DMS153 (cell line): ENCODE results near the gene PRELID2.
"Not testable (repeated sequence)": the region's sequence is repeated elsewhere in the genome, so short reads cannot be mapped to it uniquely, and the experiment has no call there.

ENCODE experiments used
- DNase-seq: peaks from one replicate; lab custom pipeline; 2025; lab: John Stamatoyannopoulos, UW

Gene PRELID2

DNA sequence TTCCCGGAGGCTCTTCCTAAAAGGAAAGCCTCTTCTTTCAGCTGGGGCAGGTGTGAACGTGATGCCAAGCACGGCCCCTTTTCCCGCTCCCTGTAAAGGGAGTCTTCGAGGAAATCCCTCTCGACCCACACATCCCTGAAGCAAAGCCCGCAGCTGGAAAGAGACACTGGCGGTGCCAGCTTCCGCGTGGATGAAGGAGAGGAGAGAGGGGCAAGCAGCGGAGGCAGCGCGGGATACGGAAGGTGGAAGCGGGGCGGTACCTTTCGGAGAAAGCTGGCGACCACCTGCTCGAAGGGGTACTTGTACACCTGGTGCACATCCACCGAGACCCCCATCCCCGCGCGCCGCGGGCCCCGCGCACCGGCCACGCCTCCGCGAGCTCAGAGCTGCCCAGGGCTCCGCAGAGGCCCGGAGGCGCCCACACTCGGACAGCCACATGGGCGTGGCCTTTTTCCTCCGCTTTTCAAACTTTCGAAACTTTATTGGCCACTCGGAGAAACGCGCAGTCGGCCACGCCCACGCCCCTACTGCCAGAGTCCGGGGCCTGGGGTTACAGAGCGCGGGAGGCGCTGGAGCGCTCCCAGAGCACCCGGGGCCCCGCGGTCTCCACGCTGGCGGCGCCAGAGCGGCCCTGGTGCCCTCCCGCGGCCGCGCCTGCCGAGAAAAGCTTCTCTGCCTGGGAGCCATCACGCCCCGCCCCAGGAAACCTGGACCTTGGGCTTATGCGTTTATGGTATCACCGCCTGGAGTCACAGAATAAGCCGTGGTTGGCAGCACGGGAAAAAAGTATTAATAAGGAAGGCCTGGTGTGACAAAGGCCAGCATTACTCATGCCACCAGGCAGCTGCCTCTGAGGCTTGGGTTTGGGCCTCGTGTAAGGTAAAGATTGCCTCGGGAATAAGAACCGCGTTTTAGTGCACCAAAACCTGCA is at the start of gene PRELID2:
TSS of gene PRELID2 (minus strand) at position 426 of the 931 bp plus-strand sequence. CDS start at position 335, 91 bp downstream.
- peak; percentile 52 for DNase-seq

DNA sequence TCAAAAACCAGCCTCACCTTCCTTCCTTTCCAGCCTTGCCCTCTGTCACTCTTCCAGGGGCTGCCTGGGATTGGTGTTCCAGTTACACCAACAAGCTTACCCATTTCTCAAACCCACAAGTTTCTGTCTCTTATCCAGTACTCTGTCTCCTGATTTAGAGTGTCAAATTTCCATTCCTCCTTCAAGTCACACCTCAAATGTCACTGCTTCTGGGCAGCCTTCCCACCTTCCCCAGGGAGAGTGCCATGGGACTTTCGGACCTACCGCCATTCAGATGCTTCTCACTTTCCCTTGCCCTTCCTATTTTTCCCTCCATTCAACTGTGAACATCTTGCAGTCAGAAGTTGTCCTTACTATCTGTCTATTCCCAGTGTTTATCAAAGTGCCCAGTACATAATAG is 39.6 kb upstream of the PRELID2 start:
- no peak for DNase-seq

DNA sequence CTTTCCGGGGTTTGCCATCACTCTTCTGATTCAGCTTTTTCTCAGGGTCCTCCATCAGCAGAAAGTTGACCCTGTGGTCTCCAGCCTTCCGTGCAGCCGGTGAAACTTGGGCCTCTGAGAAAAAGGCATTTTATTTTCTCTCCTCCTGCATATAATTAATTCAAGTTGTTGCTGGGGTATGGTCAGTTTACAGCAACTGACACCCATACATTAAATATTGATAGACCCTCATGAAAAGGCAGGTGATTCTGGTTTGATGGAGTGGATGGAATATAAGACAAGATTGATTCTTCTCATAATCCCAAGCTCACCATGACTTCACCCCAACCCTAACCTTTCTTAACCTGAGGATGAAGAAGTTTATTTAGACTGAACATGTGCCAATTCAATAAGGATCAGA is 37.8 kb upstream of the PRELID2 start, which contains the start of gene GRXCR2:
TSS of gene GRXCR2 (minus strand) at position 101 of the 400 bp plus-strand sequence. CDS start at position 55, 46 bp downstream.
- DNase-seq: no peak

DNA sequence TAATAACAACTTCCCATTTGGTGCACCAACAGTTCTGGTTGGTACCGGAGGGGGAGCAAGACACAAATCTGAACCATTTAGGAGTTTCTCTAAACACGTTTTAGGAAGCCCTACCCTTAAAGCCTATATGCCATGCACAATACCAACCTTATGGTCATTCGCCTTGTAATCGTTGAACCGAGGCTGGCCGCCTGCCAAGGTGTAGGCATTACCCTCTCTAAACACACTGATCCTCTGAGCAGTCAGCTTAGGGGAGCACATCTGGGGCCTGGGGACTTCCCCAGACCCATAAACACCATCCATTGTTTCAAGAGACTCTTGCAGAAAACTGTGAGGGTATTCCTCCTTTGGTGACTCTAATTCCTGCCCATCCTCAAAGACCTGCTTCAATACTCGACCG is 37.3 kb upstream of the PRELID2 start:
- no peak for DNase-seq

DNA sequence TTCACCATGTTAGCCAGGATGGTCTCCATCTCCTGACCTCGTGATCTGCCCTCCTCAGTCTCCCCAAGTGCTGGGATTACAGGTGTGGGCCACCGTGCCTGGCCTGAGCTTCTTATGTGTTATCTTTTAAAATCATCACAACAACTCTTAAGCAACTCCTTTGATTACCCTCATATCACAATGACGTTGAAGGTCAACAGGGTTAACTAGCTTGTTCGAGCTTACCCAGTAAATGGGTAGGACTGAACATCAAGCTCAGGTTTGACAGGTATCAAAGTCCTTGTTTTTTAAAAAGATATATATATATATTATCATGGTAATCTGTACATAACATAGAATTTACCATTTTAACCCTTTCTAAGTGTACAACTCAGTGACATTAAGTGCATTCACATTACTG is 34.6 kb upstream of the PRELID2 start:
- DNase-seq: no peak

DNA sequence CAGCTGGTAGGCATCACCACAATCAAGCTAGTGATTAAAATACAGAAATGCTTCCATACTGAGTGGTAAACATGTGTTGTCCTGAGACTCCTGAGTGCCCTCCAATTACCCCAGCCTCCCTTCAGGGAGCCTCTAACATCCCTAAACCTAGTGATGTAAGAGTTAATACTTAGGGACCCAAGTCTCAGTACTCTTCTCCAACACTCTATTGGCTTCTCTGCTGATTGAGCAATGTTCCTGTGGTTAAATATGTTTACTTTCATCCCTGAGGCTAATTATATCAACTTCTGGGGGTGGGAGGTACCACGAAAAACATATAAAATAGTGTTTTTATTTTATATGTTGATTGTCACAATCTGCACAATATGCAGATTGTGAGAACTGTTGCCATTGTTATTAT is 32.7 kb upstream of the PRELID2 start:
- no peak for DNase-seq

DNA sequence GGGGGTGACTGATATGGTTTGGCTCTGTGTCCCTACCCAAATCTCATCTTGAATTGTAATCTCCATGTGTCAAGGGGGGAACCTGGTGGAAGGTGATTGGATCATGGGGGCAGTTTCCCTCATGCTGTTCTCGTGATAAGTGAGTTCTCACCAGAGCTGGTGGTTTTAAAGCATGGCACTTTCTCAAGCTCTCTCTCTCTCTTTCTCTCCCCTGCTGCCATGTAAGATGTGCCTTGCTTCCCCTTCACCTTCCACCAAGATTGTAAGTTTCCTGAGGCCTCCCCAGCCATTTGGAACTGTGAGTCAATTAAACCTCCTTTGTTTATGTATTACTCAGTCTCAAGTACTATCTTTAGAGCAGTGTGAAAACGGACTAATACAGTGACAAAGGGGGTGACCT is 29.3 kb upstream of the PRELID2 start:
- DNase-seq: not testable (repeated sequence)

DNA sequence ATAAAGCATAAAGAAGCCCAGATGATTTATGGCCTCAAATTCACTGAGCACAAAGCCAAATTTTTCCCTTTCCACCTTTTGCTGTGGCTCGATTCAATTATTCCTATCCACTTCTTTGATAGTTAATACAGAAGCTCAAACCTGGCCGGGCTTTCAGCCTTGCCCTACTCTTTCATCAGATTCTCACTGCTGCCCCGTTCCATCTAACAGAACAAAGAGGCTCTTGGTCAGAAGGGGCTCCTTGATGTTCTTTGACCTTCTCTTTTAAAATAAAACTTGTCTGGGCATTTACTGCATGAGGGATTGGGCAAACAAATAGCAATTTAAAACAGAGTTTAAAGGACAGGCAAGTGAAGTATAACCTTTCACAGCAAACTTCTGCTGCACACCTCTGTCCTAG is 27.9 kb upstream of the PRELID2 start:
- no peak for DNase-seq

DNA sequence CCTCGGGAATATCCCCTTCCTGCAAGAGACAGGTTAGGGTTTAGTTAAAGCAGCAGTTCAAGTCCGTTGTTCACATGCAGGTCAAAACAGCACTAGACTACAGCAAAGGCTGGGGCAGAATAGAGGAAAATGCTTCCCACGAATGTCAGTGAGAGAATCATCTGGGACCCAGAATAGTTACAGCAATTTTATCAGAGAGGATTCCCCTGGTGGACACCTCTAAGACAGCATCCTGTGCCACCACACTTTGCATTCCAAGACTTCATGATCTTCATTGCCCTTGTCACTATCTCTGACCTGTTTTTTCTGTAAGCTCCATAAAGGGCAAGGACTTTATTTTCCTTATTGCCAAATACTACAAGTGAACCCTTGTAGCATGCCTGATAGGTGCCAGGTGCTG is 24.8 kb upstream of the PRELID2 start:
- DNase-seq: no peak

DNA sequence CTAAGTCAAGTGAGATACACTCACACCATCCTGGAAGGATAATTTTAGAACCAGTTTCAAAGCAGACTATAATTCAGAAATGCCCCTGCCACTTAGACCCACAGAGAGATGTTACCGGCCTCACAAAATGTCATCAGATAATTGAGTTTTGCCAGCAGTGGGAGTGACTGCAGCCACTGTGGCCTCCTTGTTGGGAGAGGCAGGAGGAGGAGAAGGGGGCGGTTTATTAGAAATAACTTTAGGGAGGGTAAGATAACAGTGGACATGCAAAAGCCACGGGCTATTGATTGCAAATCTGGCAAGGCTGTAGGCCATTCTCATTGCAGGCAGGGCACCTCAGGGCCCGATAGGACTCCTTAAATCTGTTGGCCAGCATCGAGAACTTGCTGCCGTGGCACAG is 24.3 kb upstream of the PRELID2 start:
- no peak for DNase-seq

DNA sequence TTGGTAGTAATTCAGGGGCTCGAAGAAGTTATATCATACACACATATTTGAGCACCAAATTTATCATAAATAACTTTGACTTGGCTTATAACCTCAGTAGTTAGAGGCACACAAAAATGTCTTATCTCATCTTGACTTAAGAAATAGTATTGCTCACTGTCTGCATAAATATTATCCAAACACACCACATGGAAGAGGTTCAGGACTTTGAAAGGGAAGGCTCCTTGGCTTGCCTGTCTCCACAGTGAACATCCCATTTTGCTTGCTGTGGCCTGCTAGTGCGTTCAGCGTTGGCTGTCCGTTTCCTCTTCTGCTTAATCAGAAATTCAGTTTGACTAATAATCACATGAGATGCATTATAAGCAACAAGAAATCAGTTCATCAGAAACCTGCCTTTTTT is 23.8 kb upstream of the PRELID2 start:
- DNase-seq: no peak

DNA sequence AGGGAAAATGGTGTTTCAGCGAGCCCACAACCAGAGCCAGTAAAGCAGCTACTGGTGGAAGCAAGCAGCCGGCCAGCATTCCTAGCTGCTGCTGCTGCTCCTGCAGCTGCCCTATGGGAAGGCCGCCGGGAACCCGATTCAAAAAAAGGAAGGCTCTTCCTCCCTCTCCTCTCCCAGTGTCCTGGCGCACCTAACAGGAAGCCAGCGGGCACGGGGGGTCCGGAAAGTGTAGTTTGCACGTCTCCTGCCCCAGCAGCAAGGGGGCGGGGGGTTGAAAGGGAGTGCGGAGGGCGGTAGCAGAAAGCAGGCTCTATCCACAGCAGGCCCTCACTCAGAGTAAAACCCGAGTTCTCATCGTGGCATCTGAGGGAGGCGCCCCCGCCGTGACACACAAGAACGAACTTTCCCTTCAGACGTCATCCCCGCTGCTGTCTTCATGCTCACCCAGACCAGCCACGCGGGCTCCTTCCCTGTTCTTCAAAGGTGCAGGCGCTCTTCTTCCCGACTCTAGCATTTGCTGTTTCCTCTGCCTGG is 21.2 kb upstream of the PRELID2 start:
- DNase-seq: no peak

DNA sequence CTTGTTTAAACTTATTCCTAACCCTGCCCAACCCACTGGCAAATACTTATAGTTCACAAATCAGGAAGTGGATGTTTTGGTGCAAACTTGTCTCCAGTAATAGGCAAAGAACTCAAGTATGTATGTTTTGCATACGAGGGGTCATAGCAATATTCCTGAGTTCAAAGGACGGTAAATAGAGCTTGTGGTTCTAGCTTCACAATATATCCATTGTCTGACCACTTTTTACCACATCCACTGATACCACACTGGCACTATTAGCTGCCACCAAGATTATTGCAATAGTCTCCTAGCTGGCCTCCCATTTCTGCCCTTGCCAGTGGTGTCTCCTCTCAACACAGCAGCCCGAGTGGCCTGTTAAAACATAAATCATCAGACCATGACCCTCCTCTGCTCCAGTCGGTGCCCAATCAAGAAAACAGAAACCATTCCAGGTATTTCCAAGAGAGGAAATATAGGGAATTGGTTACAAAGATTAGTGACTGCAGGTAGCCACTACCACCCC is 20.7 kb upstream of the PRELID2 start:
- peak; percentile 25 for DNase-seq

DNA sequence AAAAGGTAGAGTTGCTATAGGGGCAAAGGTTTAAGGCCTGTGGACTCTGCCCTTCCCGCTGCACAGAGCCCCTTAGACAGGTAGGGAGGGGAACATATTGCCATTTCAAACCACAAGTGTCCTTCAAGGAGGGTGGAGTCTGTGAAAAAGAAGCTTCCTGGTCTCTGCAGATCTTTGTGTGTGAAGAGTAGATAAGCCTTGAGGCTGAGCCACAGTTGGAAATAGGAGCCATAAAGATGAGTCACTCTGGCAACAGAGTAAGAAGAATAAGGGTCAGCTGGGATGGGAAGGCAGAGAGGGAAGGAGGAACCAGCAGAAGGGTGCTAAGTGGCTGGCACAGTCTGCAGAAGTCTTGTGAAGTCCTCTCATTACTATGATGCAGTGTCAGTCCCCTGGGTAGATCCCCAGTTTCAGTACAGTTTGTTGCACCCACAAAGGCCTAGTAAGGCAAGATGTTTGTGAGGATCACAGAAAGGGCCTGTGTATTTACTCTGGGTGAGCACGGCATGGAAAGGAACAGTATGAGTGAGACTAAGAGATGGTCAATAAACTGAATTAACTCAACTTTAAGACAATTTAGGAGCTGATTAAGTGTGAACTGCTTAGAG is 19.6 kb upstream of the PRELID2 start:
- DNase-seq: no peak

DNA sequence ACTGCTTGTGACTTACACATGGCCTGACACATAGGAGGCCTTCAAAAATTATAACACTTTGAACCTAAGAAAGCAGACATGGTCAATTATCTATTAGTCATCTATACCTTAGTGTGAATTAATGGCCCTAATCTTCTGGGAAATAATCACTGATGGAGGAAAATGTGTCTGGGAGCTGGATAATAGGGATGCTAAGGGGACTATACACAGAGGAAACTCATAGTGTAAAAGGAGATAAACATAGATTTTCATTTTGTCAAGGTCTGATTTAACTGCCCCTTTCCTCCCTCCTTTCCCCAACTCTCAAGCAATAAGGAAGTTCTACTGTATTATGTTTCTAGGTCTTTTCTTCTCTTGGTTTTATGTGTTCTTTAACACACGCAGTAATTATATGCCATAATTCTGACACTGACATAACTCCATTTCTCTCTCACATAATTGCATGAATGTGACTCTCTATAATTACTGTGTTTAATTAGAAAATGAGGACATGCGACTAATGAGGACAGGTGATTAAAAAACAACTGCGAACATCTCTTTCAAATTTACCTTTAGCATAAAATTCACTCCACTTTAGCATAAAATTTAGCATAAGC is 18.7 kb upstream of the PRELID2 start:
- DNase-seq: no peak

DNA sequence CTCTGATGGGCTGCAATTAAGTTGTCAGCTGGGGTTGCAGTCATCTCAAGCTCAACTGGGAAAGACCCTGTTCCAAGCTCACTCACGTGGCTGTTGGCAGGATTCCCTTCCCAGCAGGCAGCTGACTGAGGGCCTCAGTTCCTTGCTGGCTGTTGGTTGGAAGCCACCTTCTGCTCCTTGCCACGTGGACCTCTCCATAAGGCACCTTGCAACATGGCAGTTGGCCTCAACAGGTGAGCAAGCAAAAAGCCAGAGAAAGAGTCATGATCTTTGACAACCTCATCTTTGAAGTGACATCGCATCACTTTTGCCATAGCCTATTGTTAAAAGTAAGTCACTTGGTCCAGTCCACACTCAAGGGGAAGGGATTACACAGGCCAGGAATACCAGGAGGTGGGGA is 17.8 kb upstream of the PRELID2 start:
- DNase-seq: no peak

DNA sequence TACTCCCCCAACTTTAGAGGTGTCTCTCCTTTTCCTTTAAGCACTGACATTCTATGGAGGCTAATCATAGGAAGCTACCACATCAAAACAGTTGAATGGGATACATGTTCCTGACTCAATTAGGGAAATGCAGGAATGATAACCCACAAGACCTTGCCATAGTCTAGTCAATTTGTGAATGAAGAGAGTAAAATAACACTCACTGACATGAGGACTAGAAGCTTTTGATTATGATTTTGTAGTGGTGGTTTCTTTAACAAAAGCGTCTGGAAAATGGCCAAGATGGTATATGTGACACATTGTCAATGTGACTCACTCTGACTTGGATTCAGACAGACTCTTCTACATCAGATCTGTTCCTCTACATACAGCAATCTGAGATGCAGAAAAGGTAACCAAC is 13.7 kb upstream of the PRELID2 start:
- no peak for DNase-seq

DNA sequence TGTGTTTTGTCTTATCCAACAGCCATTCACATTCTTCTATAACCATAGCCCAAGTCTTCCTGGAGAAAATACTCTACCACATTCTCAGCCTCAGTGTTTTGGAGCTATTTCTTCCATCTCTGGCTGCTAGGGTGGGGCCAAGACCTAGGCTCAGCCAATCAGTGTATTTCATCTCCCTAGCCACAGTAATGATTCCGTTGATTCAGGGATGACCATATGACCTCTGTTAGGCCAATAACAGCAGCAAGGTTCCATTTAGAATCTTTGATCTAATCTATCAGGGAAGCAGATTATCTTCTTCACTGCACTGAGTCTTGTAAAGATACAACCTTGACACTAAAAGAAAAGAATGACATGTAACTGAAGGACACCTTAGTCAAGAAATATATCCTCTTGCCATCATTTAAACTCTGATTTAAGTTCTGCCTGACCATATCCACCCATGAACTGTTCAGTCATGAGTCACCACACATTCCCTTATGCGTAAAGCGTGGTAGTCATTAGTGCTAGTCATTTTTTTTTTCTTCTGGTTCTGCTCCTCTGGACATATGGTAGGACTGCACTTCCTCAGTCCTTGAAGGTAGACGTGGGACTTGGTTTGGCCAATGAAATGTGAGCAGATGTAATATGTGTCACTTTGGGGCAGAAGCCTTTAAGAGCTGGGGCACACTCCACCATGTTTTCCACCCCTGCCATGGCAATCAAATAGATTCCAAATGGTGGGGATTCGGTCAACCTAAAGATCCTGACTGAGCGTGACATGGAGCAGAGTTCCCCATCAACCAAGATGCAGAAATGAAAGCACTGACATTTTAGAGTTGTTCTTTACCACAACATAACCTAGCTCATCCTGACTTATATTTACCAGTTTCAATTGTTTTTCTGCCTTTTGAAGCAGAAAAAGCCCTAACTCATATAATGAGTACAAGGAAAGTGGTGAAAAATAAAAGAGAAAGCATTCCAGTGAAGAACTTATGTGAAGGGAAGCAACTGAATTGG is 12.7 kb upstream of the PRELID2 start:
- no peak for DNase-seq

DNA sequence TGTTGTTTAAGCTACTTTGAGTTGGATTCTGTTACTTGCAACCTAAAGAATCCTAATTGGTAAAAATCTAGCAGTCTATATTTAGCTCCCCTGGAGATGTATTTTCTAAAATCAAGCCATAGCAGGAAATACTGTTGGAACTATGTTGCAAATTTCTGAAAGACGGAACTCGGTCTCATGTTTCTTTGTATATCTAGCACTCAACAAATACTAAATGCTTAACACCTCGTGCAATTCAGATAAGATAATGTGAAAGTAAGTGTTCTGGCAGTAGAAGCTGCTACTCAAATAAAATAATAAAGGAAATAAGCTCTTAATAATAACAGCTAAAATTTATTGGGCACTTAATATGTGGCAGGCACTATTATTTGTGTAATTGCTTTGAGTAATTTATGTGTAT is 10.9 kb upstream of the PRELID2 start:
- no peak for DNase-seq

DNA sequence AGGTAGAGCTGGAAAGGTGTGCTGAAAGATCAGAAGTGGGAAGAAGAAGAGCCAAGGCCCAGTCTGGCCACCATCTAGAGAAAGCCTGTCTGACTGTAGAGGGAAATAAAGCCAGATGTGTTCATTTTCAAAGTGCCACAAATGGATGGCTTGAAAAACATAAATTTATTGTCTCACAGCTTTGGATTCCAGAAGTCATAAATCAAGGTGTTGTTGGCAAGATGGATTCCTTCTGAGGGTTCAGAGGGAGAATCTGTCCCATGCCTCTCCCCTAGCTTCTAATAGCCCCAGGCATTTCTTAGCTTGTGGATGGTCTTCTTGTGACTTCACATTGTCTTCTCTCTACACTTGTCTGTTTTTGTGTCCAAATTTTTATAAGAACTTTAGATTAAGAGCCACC is 6.2 kb upstream of the PRELID2 start:
- DNase-seq: no peak

DNA sequence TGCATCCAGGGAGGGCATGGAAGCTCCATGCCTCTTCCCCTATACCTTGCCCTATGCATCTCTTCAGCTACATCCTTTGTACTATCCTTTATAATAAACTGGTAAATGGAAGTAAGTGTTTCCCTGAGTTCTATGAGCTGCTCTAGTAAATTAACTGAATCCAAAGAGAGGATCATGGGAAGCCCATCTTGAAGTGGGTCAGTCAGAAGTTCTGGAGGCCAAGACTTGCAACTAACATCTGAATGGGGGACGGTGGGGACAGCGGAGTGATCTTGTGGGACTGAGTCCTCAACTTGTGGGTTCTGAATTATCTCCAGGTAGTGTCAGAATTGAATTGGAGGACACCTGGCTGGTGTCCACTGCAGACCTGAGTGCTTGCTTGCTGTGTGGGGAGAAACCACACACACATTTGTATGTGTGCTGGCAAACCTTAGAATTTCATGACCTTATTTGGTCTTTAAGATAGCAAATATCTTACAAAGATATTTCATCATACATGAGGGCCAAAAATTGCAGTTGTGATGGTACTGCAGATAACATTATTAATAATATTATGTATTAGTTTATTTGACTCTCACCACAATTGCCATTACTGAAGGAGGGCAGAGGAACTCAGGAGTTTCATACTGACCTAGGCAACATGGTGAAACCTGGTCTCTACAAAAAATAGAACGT is 5.5 kb upstream of the PRELID2 start:
- DNase-seq: no peak
